Neural progenitor cell (in vitro differentiated cells): ENCODE measurements around the gene GNAS. TPM values are rescaled to one million over a fixed set of nuclear protein-coding genes. Genes with fewer than 3 reads are reported as not detected.
A peak's percentile ranks its signal among the peaks of the same experiment; 100 is the strongest.

Source experiments
- DNase-seq: peaks from one replicate; pipeline ENCODE4 v3.0.0-alpha.2; 2016; ENCODE audit warnings: low spot score
- H2AFZ ChIP-seq: fragments of 200-600 bp; sonication (generic); replicated peaks from 2 replicates; pipeline ENCODE4 v1.6.1; 2016; ENCODE audit warnings: antibody characterized with exemption
- H3F3A ChIP-seq: fragments of 200-600 bp; sonication (generic); 2 replicates; pipeline ENCODE4 v1.6.1; 2016; ENCODE audit warnings: antibody characterized with exemption, low read depth
- H3K27ac ChIP-seq: fragments of 200-600 bp; sonication (generic); 2 replicates; pipeline ENCODE4 v1.5.1; 2016; ENCODE audit warnings: mild to moderate bottlenecking
- H3K27me3 ChIP-seq: fragments of 200-600 bp; sonication (generic); 2 replicates; pipeline ENCODE4 v1.6.1; 2016; ENCODE audit warnings: mild to moderate bottlenecking, moderate library complexity
- H3K36me3 ChIP-seq: fragments of 200-600 bp; sonication (generic); 2 replicates; pipeline ENCODE4 v1.5.1; 2016
- H3K4me1 ChIP-seq: fragments of 200-600 bp; sonication (generic); 2 replicates; pipeline ENCODE4 v1.6.1; 2016; ENCODE audit warnings: mixed run types
- H3K4me2 ChIP-seq: fragments of 200-600 bp; sonication (generic); 2 replicates; pipeline ENCODE4 v1.6.1; 2016
- H3K4me3 ChIP-seq: fragments of 200-600 bp; sonication (generic); 2 replicates; pipeline ENCODE4 v1.5.1; 2016
- H3K79me2 ChIP-seq: fragments of 200-600 bp; sonication (generic); 2 replicates; pipeline ENCODE4 v1.6.1; 2016; ENCODE audit warnings: low read depth
- H3K9ac ChIP-seq: fragments of 200-600 bp; sonication (generic); 2 replicates; pipeline ENCODE4 v1.6.1; 2016
- H3K9me3 ChIP-seq: fragments of 200-600 bp; sonication (generic); 2 replicates; pipeline ENCODE4 v1.5.1; 2016; ENCODE audit warnings: low read depth
- H4K20me1 ChIP-seq: fragments of 200-600 bp; sonication (generic); 2 replicates; pipeline ENCODE4 v1.6.1; 2016; ENCODE audit warnings: low read depth
- H3K27ac Mint-ChIP-seq: 3 replicates; pipeline ENCODE4 v1.8.0; 2021; ENCODE audit warnings: mixed read lengths
- H3K27me3 Mint-ChIP-seq: 2 replicates; pipeline ENCODE4 v1.8.0; 2022; ENCODE audit warnings: low read depth, mild to moderate bottlenecking, inconsistent platforms, moderate library complexity, mixed read lengths; ENCODE audit not compliant: insufficient read depth
- H3K36me3 Mint-ChIP-seq: 3 replicates; pipeline ENCODE4 v1.8.0; 2021; ENCODE audit warnings: mixed read lengths
- H3K4me1 Mint-ChIP-seq: 3 replicates; pipeline ENCODE4 v1.8.0; 2021; ENCODE audit warnings: mixed read lengths
- H3K4me3 Mint-ChIP-seq: 3 replicates; pipeline ENCODE4 v1.8.0; 2021; ENCODE audit warnings: mild to moderate bottlenecking, moderate library complexity, mixed read lengths
- H3K9me3 Mint-ChIP-seq: 3 replicates; pipeline ENCODE4 v1.8.0; 2020; ENCODE audit warnings: mixed read lengths
- EZH2 ChIP-seq: fragments of 200-600 bp; sonication (generic); IDR thresholded peaks from 2 replicates; pipeline ENCODE4 v1.6.1; 2017; ENCODE audit warnings: antibody characterized with exemption, mild to moderate bottlenecking, moderate library complexity
- EZH2phosphoT487 ChIP-seq: fragments of 200-600 bp; sonication (generic); IDR thresholded peaks from 2 replicates; pipeline ENCODE4 v1.6.1; 2017; ENCODE audit warnings: antibody characterized with exemption
- total RNA-seq: library from RNA; depleted of rRNA; stranded (reverse); fragments of >200 nt; gene quantifications from 2 replicates; pipeline ENCODE4 v1.2.3, GENCODE V29; 2015; ENCODE audit warnings: low replicate concordance
- TF ChIP-seq, protein P1 (sequence below): fragments of 200-600 bp; sonication (generic); IDR thresholded peaks from 2 replicates; pipeline ENCODE4 v1.5.1; 2017; ENCODE audit warnings: antibody characterized with exemption, mild to moderate bottlenecking

Gene GNAS
- 794 and 973 TPM in 2 replicates for total RNA-seq

DNA sequence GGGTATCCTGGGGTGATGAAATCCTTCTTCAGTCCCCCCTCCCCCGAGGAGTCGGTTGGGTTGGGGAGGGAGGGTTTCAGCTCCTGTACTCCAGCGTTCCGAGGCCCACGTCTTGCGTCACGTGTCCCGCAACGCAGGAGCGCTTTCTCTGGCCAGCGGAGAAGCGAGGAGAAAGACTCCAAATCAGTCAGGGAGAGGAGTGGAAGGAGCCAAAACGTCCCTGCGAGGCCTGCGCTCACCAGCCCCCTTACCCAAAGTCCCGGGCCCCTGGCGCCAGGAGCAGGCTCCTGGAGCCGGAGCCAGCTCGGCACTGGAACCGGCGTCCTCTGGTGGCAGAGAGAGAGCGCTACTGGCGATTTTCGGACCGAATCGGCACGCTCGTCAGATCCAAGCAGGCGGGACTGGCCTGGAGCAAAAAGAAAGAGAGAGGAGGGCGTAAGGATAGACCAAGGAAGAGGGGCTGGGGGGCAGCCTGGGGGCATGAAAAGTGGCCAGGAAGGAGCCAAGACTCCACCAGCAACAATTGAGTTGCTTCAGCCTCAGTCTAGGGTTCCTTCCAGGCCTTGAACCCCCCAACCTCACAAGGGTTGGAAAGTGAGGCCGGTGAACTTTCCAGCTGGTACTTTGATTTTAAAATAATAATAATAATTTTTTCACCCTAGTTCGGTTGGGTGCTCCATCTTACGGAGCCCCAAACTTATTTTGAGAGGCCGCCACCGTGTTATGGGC, at the start of gene GNAS:
Gene GNAS, plus strand, starts transcription at position 174 of the 729 bp plus-strand sequence.
- H3F3A ChIP-seq = peaks cover 5% of the 10 kb centered on the region
- H3K4me3 ChIP-seq = peak within 1 kb of the TSS; percentile 63
- no peak within 1 kb of the TSS for H3K27ac Mint-ChIP-seq
- TF ChIP-seq, protein P1, sequence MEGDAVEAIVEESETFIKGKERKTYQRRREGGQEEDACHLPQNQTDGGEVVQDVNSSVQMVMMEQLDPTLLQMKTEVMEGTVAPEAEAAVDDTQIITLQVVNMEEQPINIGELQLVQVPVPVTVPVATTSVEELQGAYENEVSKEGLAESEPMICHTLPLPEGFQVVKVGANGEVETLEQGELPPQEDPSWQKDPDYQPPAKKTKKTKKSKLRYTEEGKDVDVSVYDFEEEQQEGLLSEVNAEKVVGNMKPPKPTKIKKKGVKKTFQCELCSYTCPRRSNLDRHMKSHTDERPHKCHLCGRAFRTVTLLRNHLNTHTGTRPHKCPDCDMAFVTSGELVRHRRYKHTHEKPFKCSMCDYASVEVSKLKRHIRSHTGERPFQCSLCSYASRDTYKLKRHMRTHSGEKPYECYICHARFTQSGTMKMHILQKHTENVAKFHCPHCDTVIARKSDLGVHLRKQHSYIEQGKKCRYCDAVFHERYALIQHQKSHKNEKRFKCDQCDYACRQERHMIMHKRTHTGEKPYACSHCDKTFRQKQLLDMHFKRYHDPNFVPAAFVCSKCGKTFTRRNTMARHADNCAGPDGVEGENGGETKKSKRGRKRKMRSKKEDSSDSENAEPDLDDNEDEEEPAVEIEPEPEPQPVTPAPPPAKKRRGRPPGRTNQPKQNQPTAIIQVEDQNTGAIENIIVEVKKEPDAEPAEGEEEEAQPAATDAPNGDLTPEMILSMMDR = peak; percentile 86
- no peak for TF ChIP-seq EZH2phosphoT487
- H3K79me2 ChIP-seq = peaks cover 30% of the 10 kb centered on the region
- no peaks in the 10 kb centered on the region for H3K36me3 Mint-ChIP-seq
- peaks cover 26% of the 10 kb centered on the region for H4K20me1 ChIP-seq
- H3K9me3 Mint-ChIP-seq = peaks cover 14% of the 10 kb centered on the region
- H3K4me1 ChIP-seq = peaks cover 14% of the 10 kb centered on the region
- H3K4me2 ChIP-seq = peak within 1 kb of the TSS; percentile 76
- H3K36me3 ChIP-seq = no peaks in the 10 kb centered on the region
- peak within 1 kb of the TSS; percentile 97 for H2AFZ ChIP-seq
- peaks cover 12% of the 10 kb centered on the region for H3K4me1 Mint-ChIP-seq
- no peak within 1 kb of the TSS for H3K9ac ChIP-seq
- peak within 1 kb of the TSS; percentile 74 for H3K4me3 Mint-ChIP-seq
- peaks cover 49% of the 10 kb centered on the region for H3K27me3 Mint-ChIP-seq
- peak; percentile 91 for DNase-seq
- no peak within 1 kb of the TSS for H3K27ac ChIP-seq
- no peaks in the 10 kb centered on the region for H3K9me3 ChIP-seq
- H3K27me3 ChIP-seq = peaks cover 68% of the 10 kb centered on the region

DNA sequence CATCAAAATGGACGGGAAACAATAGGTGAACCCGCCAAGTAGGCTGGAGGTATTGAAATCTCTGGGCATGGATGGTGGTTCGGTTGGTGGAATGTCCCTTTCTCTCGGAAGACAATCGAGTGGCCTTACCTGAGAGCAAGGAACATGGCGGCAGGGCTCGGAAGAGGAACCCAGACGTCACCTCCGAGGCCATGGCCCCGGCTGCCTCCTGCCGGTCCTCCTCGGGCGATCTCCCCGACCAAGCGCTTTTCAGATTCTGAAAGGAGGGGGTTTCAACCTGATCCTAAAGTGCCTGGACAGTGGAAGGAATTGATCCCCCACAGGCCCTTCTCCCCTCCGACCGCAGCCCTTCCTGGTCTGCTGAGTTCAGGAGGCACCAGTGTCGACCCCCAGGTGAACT, 49.0 kb upstream of the GNAS start:
- Mint-ChIP-seq H3K27me3 (peaks cover 5% of the 10 kb centered on the region), H3K36me3 (no peaks in the 10 kb centered on the region), H3K4me1 (peaks cover 34% of the 10 kb centered on the region), H3K9me3 (no peaks in the 10 kb centered on the region), H3K4me3 (no peak overlapping the region), H3K27ac (no peak overlapping the region)
- no peaks in the 10 kb centered on the region for H3K27me3 ChIP-seq
- no peak overlapping the region for H3K4me3 ChIP-seq
- peaks cover 16% of the 10 kb centered on the region for H3K4me1 ChIP-seq
- DNase-seq = no peak
- no peak overlapping the region for H2AFZ ChIP-seq
- H3K9ac ChIP-seq = no peak overlapping the region
- no peak overlapping the region for H3K27ac ChIP-seq
- no peak overlapping the region for H3K4me2 ChIP-seq
- H4K20me1 ChIP-seq = no peaks in the 10 kb centered on the region
- H3K79me2 ChIP-seq = no peaks in the 10 kb centered on the region
- TF ChIP-seq EZH2 = no peak
- TF ChIP-seq, protein P1 = no peak
- no peak for TF ChIP-seq EZH2phosphoT487
- H3F3A ChIP-seq = no peaks in the 10 kb centered on the region
- no peaks in the 10 kb centered on the region for H3K9me3 ChIP-seq
- no peaks in the 10 kb centered on the region for H3K36me3 ChIP-seq

DNA sequence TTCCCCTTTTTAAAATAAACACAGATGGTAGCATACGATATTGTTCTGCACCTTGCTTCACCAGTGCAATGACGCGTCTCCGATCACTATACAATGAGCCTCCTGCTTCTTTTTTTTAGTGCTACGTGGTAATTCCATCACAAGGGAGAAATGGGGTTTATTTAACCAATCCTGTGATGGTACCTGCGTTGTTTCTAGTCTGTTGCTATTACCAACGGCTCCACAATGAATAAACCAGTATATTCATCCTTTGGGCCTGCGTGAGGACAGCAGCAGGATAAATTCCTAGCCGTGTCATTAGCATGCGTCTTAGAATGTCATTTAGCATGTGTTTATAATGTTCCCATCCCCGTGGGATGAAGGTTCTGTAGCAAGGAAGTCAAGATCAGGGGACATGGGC, 44.7 kb upstream of the GNAS start:
- no peaks in the 10 kb centered on the region for H3K27me3 ChIP-seq
- peaks cover 8% of the 10 kb centered on the region for H3K4me1 ChIP-seq
- no peak overlapping the region for H3K27ac ChIP-seq
- H4K20me1 ChIP-seq = no peaks in the 10 kb centered on the region
- no peaks in the 10 kb centered on the region for H3K79me2 ChIP-seq
- no peaks in the 10 kb centered on the region for H3F3A ChIP-seq
- no peak overlapping the region for H3K4me3 ChIP-seq
- Mint-ChIP-seq H3K4me3 (no peak overlapping the region), H3K27me3 (peaks cover 8% of the 10 kb centered on the region), H3K27ac (no peak overlapping the region), H3K4me1 (peaks cover 23% of the 10 kb centered on the region), H3K36me3 (no peaks in the 10 kb centered on the region), H3K9me3 (no peaks in the 10 kb centered on the region)
- no peak overlapping the region for H2AFZ ChIP-seq
- no peak overlapping the region for H3K4me2 ChIP-seq
- H3K9me3 ChIP-seq = no peaks in the 10 kb centered on the region
- H3K36me3 ChIP-seq = no peaks in the 10 kb centered on the region
- TF ChIP-seq EZH2phosphoT487 (no peak), EZH2 (no peak)
- TF ChIP-seq, protein P1 = no peak
- DNase-seq = no peak
- no peak overlapping the region for H3K9ac ChIP-seq
